ENCODE data around the gene SLC6A3. TPM values are rescaled to one million over a fixed set of nuclear protein-coding genes. Genes with fewer than 3 reads are reported as not detected.

The SLC6A3 gene
- total RNA-seq, 4 donors from 2014 or later, result not detected

DNA sequence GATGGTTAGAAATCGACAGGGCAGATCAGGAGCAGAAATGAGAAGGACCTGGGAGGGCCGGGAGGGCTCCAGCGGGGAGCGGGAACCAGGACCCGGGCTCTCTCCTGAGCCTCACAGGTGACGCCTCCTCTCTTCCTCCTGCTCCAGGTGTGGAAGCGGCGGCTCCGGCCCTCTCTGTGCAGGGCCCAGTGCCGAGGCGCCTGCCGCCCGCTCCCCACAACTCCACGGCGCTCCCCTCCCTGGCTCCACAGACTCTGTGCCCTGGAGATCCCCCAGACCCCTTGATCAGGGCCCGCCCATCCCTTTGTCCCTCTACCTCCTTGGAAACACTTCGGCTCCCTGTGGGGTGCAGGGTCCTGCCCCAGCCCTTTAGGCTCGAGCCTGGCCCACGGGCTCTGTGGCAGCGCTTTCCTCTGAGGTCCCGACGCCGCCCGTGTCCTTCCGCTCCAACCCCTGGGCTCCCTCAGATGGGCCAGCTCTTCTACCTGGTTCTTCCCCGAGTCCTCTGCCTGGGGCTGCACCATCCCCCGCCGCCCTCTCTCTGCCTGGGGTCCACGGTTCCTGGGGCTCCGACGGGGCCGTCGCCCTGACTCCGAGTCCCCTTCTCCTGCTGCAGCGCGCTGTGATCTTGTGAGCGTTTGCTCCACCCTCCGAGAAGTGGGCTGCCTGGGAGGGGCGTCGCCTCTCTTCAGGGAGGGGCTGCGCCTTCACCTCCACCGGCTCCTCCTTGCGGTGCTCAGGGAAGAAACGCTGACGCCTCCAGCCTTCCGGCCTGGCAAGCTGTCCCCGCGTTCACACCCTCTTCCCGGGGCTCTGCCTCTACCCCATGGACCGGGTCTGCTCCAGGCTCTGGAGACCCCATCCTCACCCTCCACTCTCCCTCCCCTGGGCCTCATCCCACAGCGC lies 22.4 kb upstream of the SLC6A3 start:
- H3K36me3 ChIP-seq, result peaks cover 0 to 8% (median 0%) of the 10 kb centered on the region in 4 donors
- no peaks in the 10 kb centered on the region for H3K4me1 ChIP-seq
- intact Hi-C loops (cut with DNase I; ENCODE audit: low total_unique reads), result no loop called here
- H3K27ac ChIP-seq, result no peak overlapping the region
- no peaks in the 10 kb centered on the region for H3K27me3 ChIP-seq
- in situ Hi-C loops (cut with MboI; ENCODE audit: low pct_ligation_motif_present in 1 of 4, low pct_unique_long_range_greater_than_20kb in 1 of 4, low sequenced_read_pairs in 3 of 4), result no loop called here
- H3K9me3 ChIP-seq, result no peaks in the 10 kb centered on the region
- WGBS, 2 donors (ENCODE audit: low coverage in 1 of 2), result 96 to 100% methylated on average over 1 to 43 of the region's 51 CpGs
- no peak for DNase-seq
- H3K4me3 ChIP-seq, result no peak overlapping the region
- no peak for TF ChIP-seq POLR2A (IDR thresholded peaks at IDR 0.05)
- no peak for TF ChIP-seq EP300 (IDR thresholded peaks at IDR 0.05; ENCODE audit: low read depth)
- no peak for TF ChIP-seq POLR2AphosphoS5 (IDR thresholded peaks at IDR 0.05)
- TF ChIP-seq, protein P1, sequence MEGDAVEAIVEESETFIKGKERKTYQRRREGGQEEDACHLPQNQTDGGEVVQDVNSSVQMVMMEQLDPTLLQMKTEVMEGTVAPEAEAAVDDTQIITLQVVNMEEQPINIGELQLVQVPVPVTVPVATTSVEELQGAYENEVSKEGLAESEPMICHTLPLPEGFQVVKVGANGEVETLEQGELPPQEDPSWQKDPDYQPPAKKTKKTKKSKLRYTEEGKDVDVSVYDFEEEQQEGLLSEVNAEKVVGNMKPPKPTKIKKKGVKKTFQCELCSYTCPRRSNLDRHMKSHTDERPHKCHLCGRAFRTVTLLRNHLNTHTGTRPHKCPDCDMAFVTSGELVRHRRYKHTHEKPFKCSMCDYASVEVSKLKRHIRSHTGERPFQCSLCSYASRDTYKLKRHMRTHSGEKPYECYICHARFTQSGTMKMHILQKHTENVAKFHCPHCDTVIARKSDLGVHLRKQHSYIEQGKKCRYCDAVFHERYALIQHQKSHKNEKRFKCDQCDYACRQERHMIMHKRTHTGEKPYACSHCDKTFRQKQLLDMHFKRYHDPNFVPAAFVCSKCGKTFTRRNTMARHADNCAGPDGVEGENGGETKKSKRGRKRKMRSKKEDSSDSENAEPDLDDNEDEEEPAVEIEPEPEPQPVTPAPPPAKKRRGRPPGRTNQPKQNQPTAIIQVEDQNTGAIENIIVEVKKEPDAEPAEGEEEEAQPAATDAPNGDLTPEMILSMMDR (IDR thresholded peaks at IDR 0.05), result no peak

DNA sequence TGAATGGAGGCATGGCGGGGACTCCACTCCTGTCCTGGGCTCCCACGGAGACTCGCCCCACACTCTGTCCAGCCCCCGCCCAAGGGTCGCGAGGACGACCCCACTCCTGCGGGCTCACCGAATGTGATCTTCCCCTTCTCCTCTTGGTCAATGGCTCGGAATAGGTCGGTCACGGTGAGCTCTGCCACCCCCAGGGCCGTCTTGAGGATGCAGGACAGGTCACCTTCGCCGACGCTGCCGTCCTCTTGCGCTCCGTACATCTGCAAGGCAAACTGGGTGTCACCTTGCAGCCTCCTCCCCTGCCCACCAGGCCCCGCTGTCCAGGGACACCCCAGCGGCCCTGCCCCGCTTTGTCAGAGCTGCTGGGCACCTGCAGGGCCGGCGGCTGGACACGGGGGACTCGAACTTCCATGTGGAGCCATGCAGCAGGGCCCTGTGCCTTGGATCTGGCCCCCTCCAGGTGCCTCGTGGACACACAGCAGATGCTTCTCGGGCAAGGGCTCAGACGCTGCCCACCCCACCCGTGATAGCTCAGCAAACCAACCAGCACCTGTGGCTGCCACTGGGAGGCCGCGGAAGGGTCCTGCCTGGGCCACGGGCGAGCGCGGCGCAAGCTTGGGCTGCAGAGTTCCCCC lies 21.5 kb upstream of the SLC6A3 start:
- 95 to 100% methylated on average over 1 to 34 of the region's 37 CpGs for WGBS, 2 donors (ENCODE audit: low coverage in 1 of 2)
- no peaks in the 10 kb centered on the region for H3K4me1 ChIP-seq
- in situ Hi-C loops (cut with MboI; ENCODE audit: low pct_ligation_motif_present in 1 of 4, low pct_unique_long_range_greater_than_20kb in 1 of 4, low sequenced_read_pairs in 3 of 4) (no loop called here), intact Hi-C loops (cut with DNase I; ENCODE audit: low total_unique reads) (no loop called here)
- H3K27me3 ChIP-seq, result no peaks in the 10 kb centered on the region
- no peaks in the 10 kb centered on the region for H3K9me3 ChIP-seq
- DNase-seq, result no peak
- peaks cover 0 to 8% (median 0%) of the 10 kb centered on the region in 4 donors for H3K36me3 ChIP-seq
- H3K27ac ChIP-seq, result no peak overlapping the region
- H3K4me3 ChIP-seq, result no peak overlapping the region
- TF ChIP-seq EP300 (IDR thresholded peaks at IDR 0.05; ENCODE audit: low read depth) (no peak), POLR2A (IDR thresholded peaks at IDR 0.05) (no peak), POLR2AphosphoS5 (IDR thresholded peaks at IDR 0.05) (no peak)
- TF ChIP-seq, protein P1 (IDR thresholded peaks at IDR 0.05), result no peak

DNA sequence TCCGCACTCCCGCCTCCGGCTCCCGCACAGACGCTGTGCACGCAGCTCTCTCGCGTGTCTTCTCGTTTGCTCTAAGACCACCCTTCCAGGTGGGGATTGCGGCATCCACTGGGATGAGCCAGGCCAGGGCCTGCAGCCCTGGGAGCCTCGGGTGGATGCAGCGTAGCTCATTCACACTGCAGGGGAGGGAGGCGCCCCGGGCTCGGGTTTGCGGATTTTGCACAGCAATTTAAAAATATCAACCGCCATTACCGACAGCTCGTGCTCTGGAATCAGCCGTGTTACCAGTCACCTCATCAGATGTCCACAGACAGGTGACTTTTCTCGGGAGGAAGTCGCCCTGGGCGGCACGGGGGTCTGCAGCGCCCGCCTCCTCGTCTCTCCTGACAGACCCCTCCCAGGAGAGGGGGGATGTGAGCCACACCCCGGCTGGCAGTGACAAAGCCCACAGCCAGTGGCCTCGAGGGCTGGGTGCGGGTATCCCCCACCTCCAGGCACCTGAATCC lies 20.8 kb upstream of the SLC6A3 start:
- Histone ChIP-seq H3K9me3 (no peaks in the 10 kb centered on the region), H3K4me3 (no peak overlapping the region), H3K4me1 (no peaks in the 10 kb centered on the region), H3K36me3 (peaks cover 0 to 8% (median 0%) of the 10 kb centered on the region in 4 donors), H3K27me3 (no peaks in the 10 kb centered on the region), H3K27ac (no peak overlapping the region)
- DNase-seq, result no peak
- in situ Hi-C loops (cut with MboI; ENCODE audit: low pct_ligation_motif_present in 1 of 4, low pct_unique_long_range_greater_than_20kb in 1 of 4, low sequenced_read_pairs in 3 of 4) (no loop called here), intact Hi-C loops (cut with DNase I; ENCODE audit: low total_unique reads) (no loop called here)
- 96% methylated on average over 9 to 30 of the region's 30 CpGs for WGBS, 2 donors (ENCODE audit: low coverage in 1 of 2)
- TF ChIP-seq, protein P1 (IDR thresholded peaks at IDR 0.05), result no peak
- TF ChIP-seq POLR2A (IDR thresholded peaks at IDR 0.05) (no peak), EP300 (IDR thresholded peaks at IDR 0.05; ENCODE audit: low read depth) (no peak), POLR2AphosphoS5 (IDR thresholded peaks at IDR 0.05) (no peak)

DNA sequence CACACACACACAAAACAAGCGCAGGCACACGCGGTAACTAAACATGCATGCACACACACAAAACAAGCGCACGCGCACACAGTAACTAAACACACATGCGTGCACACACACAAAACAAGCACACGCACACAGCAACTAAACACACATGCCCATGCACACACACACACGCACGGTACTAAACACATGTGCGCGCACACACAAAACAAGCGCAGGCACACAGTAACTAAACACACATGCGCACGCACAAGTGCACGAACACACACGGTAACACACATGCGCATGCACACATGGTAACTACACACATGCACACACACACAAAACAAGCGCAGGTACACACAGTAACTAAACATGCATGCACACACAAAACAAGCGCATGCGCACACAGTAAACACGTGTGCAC lies 19.9 kb upstream of the SLC6A3 start:
- Histone ChIP-seq H3K27ac (no peak overlapping the region), H3K27me3 (no peaks in the 10 kb centered on the region), H3K36me3 (peaks cover 0 to 8% (median 0%) of the 10 kb centered on the region in 4 donors), H3K4me1 (no peaks in the 10 kb centered on the region), H3K9me3 (no peaks in the 10 kb centered on the region), H3K4me3 (no peak overlapping the region)
- no peak for DNase-seq
- intact Hi-C loops (cut with DNase I; ENCODE audit: low total_unique reads) (no loop called here), in situ Hi-C loops (cut with MboI; ENCODE audit: low pct_ligation_motif_present in 1 of 4, low pct_unique_long_range_greater_than_20kb in 1 of 4, low sequenced_read_pairs in 3 of 4) (no loop called here)
- WGBS, 2 donors (ENCODE audit: low coverage in 1 of 2), result 95% methylated on average over 8 to 22 of the region's 22 CpGs
- TF ChIP-seq POLR2A (IDR thresholded peaks at IDR 0.05), result no peak
- no peak for TF ChIP-seq POLR2AphosphoS5 (IDR thresholded peaks at IDR 0.05)
- TF ChIP-seq, protein P1 (IDR thresholded peaks at IDR 0.05), result no peak
- TF ChIP-seq EP300 (IDR thresholded peaks at IDR 0.05; ENCODE audit: low read depth), result no peak
